ENCODE measurements around the gene SRL.

The SRL gene

GRCh38 chr16:4198816-4199215 is 43.1 kb downstream of the SRL start:
- no peak for DNase-seq

DNA sequence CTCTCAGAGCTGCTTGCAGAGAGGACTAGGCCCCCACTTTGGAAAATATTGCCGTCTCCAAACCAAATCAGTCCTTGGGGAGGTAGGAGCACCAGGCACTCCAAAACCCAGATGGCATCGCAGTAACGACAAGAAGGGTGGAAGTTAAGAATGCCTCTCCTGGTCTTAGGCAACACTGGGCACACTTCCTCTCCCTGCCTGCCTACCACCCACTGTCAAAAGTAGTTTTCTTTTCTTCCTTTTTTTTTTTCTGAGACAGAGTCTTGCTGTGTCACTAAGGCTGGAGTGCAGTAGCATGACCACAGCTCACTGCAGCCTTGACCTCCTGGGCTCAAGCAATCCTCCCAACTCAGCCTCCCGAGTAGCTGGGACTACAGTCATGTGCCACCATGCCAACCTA is 47.2 kb downstream of the SRL start:
- no peak for DNase-seq

DNA sequence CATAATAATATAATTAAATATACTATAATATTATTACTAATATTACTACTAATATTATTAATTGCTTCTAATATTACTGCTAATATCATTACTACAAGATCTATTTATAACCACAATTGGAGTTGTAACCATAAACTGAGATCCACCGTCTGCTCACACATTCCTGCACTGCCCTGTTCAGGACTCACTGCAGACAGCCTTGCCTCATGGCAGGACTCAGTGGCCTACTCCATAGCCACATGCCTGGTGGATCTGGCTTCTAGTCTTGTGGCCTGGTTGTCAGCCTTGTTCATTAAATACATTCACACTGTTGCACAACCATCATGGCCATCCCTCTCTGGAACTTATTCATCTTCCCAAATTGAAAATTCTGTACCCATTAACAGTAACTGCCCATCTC is 48.0 kb downstream of the SRL start:
- no peak for DNase-seq

- DNase-seq, result no peak
Observed at GRCh38 chr16:4192206-4192605, 49.7 kb downstream of the SRL start.

DNA sequence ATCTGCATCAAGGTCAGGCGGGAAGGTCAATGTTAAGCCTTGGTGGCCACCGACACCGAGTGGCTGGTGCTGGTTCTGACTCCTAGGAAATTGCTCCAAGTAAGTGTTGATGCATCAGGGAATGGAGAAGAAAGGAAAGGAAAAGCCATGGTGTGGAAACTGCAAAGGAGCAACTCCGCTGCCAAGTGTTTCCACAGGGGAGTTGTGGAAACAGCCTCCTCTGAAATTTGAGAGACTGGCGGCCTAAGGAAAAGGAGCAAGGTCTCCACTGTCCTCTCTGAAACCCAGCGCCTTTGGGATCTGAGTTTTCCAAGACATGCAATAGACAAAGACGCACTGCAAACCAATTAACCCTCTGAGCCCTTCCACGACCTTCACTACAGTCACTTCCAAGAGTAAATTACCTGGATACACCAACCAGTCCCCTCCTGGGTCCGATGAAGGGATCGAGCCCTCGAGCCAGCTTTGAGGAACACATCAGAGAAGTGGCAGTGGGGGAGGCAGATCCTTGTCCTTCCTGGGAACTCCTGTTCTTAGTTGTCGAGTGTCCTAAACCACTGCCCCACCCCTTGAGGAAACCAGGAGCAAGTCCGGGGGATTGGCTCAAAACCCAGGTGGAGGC is 51.1 kb downstream of the SRL start:
- no peak for DNase-seq

DNA sequence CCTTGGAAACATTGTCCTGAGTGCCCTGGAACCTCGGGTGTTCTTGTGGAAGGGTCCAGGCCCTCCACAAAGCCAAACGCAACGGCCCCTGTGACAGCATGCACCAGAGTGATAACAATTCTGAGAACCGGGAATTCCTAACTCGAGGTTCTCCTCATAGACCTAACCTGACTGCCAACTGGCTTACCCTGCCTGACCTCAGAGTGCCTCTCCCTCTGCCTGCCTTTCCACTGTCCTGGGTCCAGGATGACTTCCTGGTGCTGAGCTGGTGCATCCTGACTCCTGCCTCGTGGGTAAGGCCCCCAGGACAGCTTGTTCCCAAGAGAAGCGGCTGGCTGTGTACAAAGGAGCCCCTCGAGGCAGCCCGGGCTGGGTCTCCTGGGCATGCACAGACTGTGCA is 51.8 kb downstream of the SRL start:
- DNase-seq, result no peak

- no peak for DNase-seq
Observed at GRCh38 chr16:4184038-4184702, 57.7 kb downstream of the SRL start.

DNA sequence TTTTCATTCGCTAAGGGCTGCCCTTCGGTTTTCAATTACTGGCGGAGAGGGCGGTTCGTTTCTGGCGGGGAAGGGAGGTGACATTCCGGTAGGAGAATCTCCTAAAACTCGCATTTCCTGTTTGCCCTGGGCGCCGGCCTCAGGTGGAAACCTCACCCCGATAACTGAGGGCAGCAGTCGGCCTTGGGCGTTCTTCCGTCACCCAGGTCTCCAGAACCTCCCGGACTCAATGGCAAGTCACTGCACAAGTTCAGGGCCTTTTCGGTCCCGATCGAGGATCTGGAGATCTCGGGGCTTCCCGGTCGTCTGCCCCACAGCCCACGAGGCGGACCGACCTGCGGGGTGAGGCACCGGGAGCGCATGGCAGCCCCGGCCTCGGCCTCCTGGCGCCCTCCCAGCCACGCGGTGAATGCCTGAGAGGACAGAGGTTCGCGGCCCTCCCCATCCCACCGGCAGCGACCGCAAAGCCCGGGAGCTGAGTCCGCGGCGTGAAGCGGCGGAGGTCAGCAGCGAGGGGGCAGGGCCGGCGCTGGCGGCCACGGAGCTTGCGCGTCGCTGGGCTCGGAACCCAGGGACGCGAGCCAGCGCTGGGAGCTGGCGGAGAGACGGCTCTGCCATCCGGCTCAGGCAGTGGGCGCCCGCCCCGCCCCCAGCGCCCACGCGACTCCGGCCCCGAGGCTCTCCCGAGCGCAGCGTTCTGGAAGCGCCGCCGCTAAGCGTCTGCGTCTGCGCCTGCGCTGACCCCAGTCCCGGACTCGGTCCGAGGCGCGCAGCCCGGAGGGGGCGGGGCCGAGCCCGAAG is 58.4 kb downstream of the SRL start:
- DNase-seq, result peak; percentile 73

GRCh38 chr16:4182581-4183236 is 59.2 kb downstream of the SRL start:
- no peak for DNase-seq

GRCh38 chr16:4180511-4180910 is 61.4 kb downstream of the SRL start:
- no peak for DNase-seq

DNA sequence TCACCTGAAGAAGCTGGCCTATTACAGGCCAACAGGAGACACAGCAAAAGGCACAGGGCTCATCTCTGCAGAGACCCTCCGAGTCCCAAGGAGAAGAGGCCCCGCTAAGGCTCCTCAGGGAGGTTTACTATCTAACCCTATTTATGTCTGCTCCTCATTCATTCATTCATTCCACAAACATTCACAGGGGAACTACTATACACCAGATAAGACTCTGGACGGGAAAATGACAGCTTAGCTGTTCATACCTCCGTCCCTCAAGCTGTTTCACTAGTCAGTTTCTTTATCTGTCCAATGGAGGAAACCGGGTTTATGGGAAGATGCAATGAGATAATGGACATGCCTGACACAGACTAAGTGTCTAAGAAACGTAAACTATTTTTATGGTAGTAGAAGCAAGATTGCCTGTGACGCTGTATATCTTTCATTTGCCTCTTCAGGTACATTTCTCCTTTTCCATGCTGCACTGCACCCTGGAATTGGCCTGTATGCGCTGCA is 62.1 kb downstream of the SRL start:
- DNase-seq, result no peak

DNA sequence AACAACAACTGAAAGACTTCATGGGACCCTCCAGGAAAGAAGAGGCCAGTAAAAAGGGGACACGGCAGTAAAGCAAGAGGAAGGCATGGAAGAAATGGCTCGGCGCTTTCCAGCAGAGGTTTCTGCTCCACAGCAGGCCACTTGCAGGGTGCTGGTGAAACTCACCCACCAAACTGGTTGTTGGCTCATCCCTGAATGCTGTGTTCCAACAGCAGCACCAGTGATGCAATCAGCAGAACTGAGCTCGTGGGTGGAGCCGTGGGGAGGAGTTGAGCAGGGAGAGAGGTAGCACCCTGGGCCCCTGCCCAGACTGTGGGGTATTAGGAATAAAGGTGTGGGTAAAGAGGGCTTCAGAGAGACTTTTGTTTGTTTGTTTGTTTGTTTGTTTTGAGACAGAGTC is 62.9 kb downstream of the SRL start:
- no peak for DNase-seq

GRCh38 chr16:4178468-4179010 is 63.3 kb downstream of the SRL start:
- no peak for DNase-seq

GRCh38 chr16:4176906-4177417 is 64.9 kb downstream of the SRL start:
- DNase-seq, result no peak

DNA sequence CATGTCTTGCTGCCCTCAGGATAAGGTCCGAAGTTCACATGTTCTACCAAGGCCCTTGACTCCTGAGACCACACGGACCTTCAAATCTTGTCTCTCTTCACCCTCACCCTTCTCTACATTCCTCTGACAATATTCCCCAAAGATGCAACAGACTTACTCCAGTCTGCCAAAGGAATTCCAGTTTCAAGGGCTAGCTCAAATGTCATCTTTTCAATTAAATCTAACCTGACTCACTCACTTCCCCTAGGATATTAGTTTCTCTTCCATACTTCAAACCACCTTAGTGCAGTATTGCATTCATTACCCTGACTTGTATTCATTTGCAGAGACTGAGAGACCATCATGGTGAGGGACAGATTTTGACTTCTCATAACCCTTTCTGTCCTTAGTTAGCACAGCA is 66.0 kb downstream of the SRL start:
- no peak for DNase-seq

DNA sequence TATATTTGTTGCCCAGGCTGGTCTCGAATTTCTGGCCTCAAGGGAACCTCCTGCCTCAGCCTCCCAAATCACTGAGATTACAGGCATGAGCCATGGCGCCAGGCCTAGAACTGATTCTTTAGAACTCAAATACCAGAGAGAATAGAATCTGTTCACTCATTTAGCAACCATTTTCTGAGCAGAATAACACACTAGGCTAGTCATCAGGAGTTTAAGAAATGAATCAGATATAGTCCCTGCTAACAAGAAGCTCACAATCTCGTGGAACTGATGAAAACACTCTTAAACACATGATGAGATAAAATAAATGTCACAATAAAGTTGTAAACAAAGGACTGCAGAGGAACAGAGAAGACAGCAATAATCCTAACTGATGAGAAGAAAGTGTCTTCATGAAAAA is 69.8 kb downstream of the SRL start:
- DNase-seq, result no peak

DNA sequence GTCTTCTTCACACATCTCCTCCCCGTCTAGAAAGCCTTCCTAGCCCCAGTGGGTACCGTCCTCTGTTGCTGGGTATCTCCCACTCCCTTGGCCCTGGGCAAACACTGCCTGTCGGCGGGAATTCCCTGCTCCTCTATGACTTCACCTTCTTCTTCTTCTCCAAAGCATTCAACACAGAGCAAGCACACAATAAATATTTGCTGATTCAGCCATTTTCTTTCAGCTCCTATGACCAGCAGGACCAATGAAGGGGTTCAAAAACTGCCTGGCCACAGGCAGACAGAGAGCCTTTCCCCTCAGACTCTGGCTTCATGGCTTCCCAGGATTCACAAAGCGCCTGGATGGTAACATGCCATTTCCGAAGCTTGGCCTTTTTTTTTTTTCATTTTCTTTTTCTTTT is 72.5 kb downstream of the SRL start:
- DNase-seq, result no peak

GRCh38 chr16:4166821-4167220 is 75.1 kb downstream of the SRL start:
- DNase-seq, result no peak

DNA sequence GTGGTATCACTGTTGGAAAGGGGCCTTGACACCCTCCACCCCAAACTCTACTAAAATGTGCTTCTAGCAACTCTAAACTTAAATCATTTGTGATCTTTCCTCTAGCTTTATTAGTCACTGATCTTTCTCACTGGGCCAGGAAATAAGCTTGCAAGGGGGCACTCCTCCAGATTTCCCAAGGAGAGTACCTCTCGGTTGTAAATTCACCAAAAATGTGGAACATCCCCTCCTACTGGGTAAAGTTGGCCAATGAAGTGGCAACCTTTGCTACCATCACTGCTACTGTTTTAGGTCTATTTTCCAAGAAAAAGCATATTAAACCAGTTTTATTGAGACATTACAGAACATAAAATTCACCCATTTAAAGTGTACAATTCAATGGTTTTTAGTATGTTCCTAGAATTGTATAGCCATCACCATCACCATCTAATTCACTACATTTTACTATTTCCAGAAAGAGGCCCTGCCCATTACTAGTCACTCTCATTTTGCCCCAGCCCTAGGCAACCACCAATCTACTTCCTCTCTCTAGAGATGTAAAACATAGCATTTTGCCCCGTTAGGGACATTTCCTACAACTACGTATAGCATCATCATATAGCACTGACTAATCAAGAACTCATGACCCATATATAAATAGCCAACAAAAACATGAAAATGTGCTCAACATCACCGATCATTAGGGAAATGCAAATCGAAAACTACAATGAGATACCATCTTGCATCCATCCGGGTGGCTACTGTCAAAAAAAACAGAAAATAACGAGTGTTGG is 81.0 kb downstream of the SRL start:
- no peak for DNase-seq

- DNase-seq, result no peak
Observed at GRCh38 chr16:4159726-4160125, 82.2 kb downstream of the SRL start.

DNA sequence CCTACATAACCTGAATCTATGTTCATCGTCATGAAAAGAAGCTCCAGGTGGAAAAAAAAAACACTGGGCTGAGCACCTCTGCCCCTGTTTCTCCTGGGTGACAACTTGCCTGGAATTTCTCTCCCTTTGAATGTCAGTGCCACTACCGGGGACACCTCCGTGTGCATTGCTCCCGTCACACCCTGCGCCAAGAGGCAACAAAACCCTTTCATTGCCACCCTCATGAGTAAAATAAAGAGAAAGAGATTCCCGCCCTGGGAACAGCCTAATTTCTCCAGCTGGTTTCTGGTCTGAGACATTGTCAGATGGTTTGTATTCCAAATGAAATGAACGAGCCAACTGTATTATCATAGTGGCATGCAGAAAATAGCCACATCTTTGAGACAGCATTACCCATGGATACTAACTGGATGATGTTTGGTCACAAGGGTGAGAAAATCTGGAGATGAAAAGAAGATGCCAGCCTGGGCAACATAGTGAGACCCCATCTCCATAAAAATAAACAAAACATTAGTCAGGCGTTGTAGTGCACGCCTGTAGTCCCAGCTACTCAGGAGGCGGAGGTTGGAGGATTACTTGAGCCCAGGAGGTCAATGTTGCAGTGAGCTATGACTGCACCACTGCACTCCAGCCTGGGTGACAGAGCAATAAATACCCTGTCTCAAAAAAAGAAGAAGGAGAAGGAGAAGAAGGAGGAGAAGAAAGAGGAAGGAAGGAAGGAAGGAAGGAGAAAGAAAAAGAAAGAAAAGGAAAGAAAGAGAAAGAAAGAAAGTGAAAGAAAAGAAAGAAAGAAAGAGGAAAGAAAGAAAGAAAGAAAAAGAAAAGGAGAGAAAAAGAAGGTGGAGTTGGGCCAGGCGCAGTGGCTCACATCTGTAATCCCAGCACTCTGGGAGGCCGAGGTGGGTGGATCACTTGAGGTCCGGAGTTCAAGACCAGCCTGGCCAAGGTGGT is 83.5 kb downstream of the SRL start:
- DNase-seq, result no peak
